ENCODE data around the gene PLCL1.

Gene PLCL1

DNA sequence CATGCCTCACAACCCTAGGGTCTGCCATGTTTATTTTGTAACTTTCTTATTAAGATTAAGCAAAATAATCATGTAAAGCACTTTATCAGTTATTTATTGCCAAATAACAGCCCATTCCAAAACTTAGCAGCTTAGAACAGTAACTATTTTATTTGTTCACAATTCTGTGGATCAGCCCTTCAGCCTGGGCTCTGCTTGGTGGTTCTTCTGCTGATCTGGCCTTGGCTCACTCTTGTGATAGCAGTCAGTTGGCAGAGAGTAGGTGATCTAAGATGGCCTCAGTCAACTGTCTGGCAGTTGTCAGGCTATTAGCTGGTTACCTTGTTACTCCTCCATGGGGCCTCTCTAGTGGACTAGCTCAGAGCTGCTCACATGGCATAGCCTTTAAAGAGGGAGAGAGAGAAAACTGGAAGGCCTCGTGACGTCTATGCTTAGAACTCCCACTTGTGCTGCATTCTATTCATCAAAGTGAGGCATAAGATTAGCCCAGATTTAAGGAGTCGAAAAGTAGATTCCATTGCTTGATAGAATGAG, 54.3 kb downstream of the PLCL1 start:
- Histone ChIP-seq H3K27me3 (replicated peaks) (no peaks in the 10 kb centered on the region), H3K36me3 (replicated peaks) (no peaks in the 10 kb centered on the region), H3K27ac (no peak overlapping the region), H3K4me3 (ENCODE audit: low read depth, low read length) (no peak overlapping the region)
- in situ Hi-C loops (cut with HindIII; ENCODE audit: low pct_ligation_motif_present, low sequenced_read_pairs): no loop called here
- no peak for TF ChIP-seq CTCF (IDR thresholded peaks at IDR 0.05; ENCODE audit: low read depth, low read length, missing control alignments)
- DNase-seq: no peak

DNA sequence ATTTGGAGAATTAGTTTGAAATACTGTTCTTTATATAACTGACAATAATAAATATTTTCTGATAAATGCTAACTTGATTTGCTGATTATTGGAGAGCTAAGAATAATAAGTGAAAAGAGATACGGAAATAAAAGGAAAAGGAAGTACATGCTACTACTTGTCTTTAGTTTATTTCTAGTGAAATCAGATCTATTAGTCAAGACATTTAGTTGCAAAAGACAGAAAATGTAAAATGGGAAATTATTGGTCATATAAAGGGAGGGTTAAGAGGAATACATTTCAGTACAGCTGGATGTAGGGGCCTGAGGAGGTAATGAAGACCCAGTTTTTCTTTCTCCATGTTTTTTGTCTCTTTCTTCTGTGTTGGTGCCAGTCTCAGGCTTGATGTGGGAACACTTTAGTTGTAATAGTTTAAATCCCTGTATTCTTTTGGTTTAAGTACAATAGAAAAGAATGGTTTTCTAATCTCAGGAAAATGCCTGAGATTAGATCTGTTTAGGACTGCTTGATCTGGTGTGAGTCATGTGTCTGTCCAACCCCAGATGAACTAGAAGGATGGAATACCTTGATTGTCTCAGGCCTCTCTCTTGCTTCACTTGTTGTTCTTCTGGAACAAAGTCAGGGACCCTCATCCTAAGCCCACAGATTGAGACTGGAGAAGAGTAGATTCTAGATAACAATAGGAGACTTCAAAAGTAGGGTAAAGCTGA, 58.0 kb downstream of the PLCL1 start:
- TF ChIP-seq CTCF (IDR thresholded peaks at IDR 0.05; ENCODE audit: low read depth, low read length, missing control alignments): no peak
- DNase-seq: no peak
- H3K27ac ChIP-seq: no peak overlapping the region
- no peaks in the 10 kb centered on the region for H3K27me3 ChIP-seq (replicated peaks)
- no peak overlapping the region for H3K4me3 ChIP-seq (ENCODE audit: low read depth, low read length)
- in situ Hi-C loops (cut with HindIII; ENCODE audit: low pct_ligation_motif_present, low sequenced_read_pairs): no loop called here
- no peaks in the 10 kb centered on the region for H3K36me3 ChIP-seq (replicated peaks)

- no peak overlapping the region for H3K4me3 ChIP-seq (ENCODE audit: low read depth, low read length)
- no peak for TF ChIP-seq CTCF (IDR thresholded peaks at IDR 0.05; ENCODE audit: low read depth, low read length, missing control alignments)
- H3K27me3 ChIP-seq (replicated peaks): no peaks in the 10 kb centered on the region
- DNase-seq: no peak
- in situ Hi-C loops (cut with HindIII; ENCODE audit: low pct_ligation_motif_present, low sequenced_read_pairs): no loop called here
- no peak overlapping the region for H3K27ac ChIP-seq
- H3K36me3 ChIP-seq (replicated peaks): no peaks in the 10 kb centered on the region
Measured at GRCh38 chr2:197863744-197864143, 59.4 kb downstream of the PLCL1 start.

DNA sequence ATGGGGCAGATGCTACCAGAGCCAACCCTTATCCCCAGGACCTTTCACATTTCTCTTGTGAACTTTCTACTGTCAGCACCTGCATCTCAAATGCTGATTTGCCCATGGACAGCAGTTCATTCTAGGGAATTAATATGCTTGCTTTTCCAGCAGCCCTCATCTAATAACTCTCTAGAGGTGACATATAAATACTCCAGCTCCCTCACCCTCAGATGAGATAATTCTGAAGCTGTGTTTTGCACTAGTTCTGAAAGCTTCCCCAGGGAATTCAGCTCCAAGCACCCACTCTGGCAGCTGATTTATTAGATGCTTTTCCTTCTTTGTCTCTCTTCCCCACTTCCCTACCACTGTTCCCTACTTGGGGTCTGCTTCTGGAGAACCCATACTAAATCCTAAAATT, 62.1 kb downstream of the PLCL1 start:
- in situ Hi-C loops (cut with HindIII; ENCODE audit: low pct_ligation_motif_present, low sequenced_read_pairs): no loop called here
- TF ChIP-seq CTCF (IDR thresholded peaks at IDR 0.05; ENCODE audit: low read depth, low read length, missing control alignments): no peak
- no peak for DNase-seq
- Histone ChIP-seq H3K4me3 (ENCODE audit: low read depth, low read length) (no peak overlapping the region), H3K27me3 (replicated peaks) (no peaks in the 10 kb centered on the region), H3K27ac (no peak overlapping the region), H3K36me3 (replicated peaks) (no peaks in the 10 kb centered on the region)

DNA sequence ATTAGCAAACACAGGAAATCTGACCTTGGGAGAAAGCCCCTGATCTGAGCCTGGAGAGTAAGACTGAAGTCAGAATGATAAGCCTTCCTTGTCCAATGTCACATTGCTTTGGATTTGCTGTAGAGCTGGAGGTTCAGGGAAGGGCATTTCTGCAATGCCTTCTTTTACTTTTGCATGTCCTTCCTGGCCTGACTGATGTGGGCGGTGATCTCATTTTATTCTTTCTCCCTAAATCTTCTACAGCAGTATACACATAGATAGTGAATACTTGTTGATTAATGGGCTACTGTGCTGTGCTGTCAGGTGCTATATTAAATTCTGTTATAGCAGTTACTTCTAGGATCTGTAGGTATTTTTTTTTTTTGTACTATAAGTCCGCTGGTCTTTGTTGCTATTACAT, 62.6 kb downstream of the PLCL1 start:
- H3K36me3 ChIP-seq (replicated peaks): no peaks in the 10 kb centered on the region
- no peak overlapping the region for H3K4me3 ChIP-seq (ENCODE audit: low read depth, low read length)
- no peak for TF ChIP-seq CTCF (IDR thresholded peaks at IDR 0.05; ENCODE audit: low read depth, low read length, missing control alignments)
- no peaks in the 10 kb centered on the region for H3K27me3 ChIP-seq (replicated peaks)
- H3K27ac ChIP-seq: no peak overlapping the region
- in situ Hi-C loops (cut with HindIII; ENCODE audit: low pct_ligation_motif_present, low sequenced_read_pairs): no loop called here
- DNase-seq: no peak

DNA sequence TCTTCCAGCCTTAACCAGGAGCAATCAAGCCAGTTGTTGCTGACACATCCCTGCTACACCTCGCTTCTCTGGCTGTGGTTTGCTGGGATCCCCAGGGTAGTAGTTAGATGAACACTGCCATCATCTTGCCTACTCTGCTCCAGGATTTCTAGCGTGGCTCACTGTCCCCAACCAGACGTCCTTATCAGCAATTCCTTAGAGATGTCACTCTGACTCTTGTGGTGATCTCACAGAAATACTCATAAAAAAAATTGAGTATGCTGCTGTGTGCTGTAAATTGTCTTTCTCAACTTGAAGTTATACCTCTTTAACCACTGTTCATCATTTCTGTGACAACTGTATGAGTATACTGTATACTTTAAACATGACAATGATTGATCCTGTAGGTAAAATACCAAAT, 63.2 kb downstream of the PLCL1 start:
- H3K4me3 ChIP-seq (ENCODE audit: low read depth, low read length): no peak overlapping the region
- in situ Hi-C loops (cut with HindIII; ENCODE audit: low pct_ligation_motif_present, low sequenced_read_pairs): no loop called here
- H3K27me3 ChIP-seq (replicated peaks): no peaks in the 10 kb centered on the region
- no peak for DNase-seq
- H3K36me3 ChIP-seq (replicated peaks): no peaks in the 10 kb centered on the region
- no peak for TF ChIP-seq CTCF (IDR thresholded peaks at IDR 0.05; ENCODE audit: low read depth, low read length, missing control alignments)
- no peak overlapping the region for H3K27ac ChIP-seq
